Measurements from ENCODE around the gene PDSS2. TPM values are rescaled to one million over a fixed set of nuclear protein-coding genes. Genes with fewer than 3 reads are reported as not detected.

PDSS2 gene
- total RNA-seq, 1 donor from 2014 or later = 16.2 TPM

GRCh38 chr6:107416145-107416544, 43.2 kb downstream of the PDSS2 start:
- no peak for TF ChIP-seq CTCF (IDR thresholded peaks at IDR 0.05)
- ATAC-seq (no peak), DNase-seq (no peak)
- intact Hi-C loops (cut with DNase I) = no loop called here
- peaks cover 11% of the 10 kb centered on the region for H3K4me1 ChIP-seq
- no peaks in the 10 kb centered on the region for H3K36me3 ChIP-seq
- no peak overlapping the region for H3K27ac ChIP-seq
- H3K27me3 ChIP-seq = no peaks in the 10 kb centered on the region
- H3K9me3 ChIP-seq = no peaks in the 10 kb centered on the region
- no peak overlapping the region for H3K4me3 ChIP-seq

- DNase-seq = no peak
- peaks cover 11% of the 10 kb centered on the region for H3K4me1 ChIP-seq
- H3K27me3 ChIP-seq = no peaks in the 10 kb centered on the region
- no peaks in the 10 kb centered on the region for H3K36me3 ChIP-seq
- H3K4me3 ChIP-seq = no peak overlapping the region
- intact Hi-C loops (cut with DNase I) = no loop called here
- ATAC-seq = no peak
- no peaks in the 10 kb centered on the region for H3K9me3 ChIP-seq
- no peak overlapping the region for H3K27ac ChIP-seq
- TF ChIP-seq CTCF (IDR thresholded peaks at IDR 0.05) = no peak
Observed at GRCh38 chr6:107413966-107414645, 45.3 kb downstream of the PDSS2 start.

- H3K4me3 ChIP-seq = no peak overlapping the region
- H3K36me3 ChIP-seq = no peaks in the 10 kb centered on the region
- intact Hi-C loops (cut with DNase I) = no loop called here
- ATAC-seq (no peak), DNase-seq (no peak)
- no peak overlapping the region for H3K27ac ChIP-seq
- no peaks in the 10 kb centered on the region for H3K27me3 ChIP-seq
- H3K9me3 ChIP-seq = no peaks in the 10 kb centered on the region
- no peak for TF ChIP-seq CTCF (IDR thresholded peaks at IDR 0.05)
- peaks cover 11% of the 10 kb centered on the region for H3K4me1 ChIP-seq
Observed at GRCh38 chr6:107411161-107411560, 48.2 kb downstream of the PDSS2 start.

- H3K27ac ChIP-seq = no peak overlapping the region
- no peak for TF ChIP-seq CTCF (IDR thresholded peaks at IDR 0.05)
- ATAC-seq = no peak
- DNase-seq = no peak
- H3K27me3 ChIP-seq = no peaks in the 10 kb centered on the region
- intact Hi-C loops (cut with DNase I) = no loop called here
- H3K36me3 ChIP-seq = no peaks in the 10 kb centered on the region
- peaks cover 11% of the 10 kb centered on the region for H3K4me1 ChIP-seq
- H3K9me3 ChIP-seq = peaks cover 2% of the 10 kb centered on the region
- no peak overlapping the region for H3K4me3 ChIP-seq
Observed at GRCh38 chr6:107409942-107410341, 49.4 kb downstream of the PDSS2 start.

GRCh38 chr6:107408714-107409113, 50.6 kb downstream of the PDSS2 start:
- no peak for TF ChIP-seq CTCF (IDR thresholded peaks at IDR 0.05)
- intact Hi-C loops (cut with DNase I) = no loop called here
- ATAC-seq = no peak
- Histone ChIP-seq H3K4me3 (no peak overlapping the region), H3K27ac (no peak overlapping the region), H3K9me3 (peaks cover 7% of the 10 kb centered on the region), H3K27me3 (no peaks in the 10 kb centered on the region), H3K4me1 (peaks cover 1% of the 10 kb centered on the region), H3K36me3 (no peaks in the 10 kb centered on the region)
- DNase-seq = no peak

GRCh38 chr6:107405002-107405401, 54.4 kb downstream of the PDSS2 start:
- peaks cover 13% of the 10 kb centered on the region for H3K9me3 ChIP-seq
- no peak for ATAC-seq
- no peak overlapping the region for H3K27ac ChIP-seq
- TF ChIP-seq CTCF (IDR thresholded peaks at IDR 0.05) = no peak
- no peak overlapping the region for H3K4me3 ChIP-seq
- no peak for DNase-seq
- H3K4me1 ChIP-seq = no peaks in the 10 kb centered on the region
- H3K36me3 ChIP-seq = no peaks in the 10 kb centered on the region
- intact Hi-C loops (cut with DNase I) = no loop called here
- H3K27me3 ChIP-seq = no peaks in the 10 kb centered on the region
